Measurements from ENCODE around the gene PTOV1. TPM values are rescaled to one million over a fixed set of nuclear protein-coding genes. Genes with fewer than 3 reads are reported as not detected.

PTOV1 gene
- total RNA-seq, 4 donors from 2014 or later, result 46.2 to 156 (median 82.0) TPM

DNA sequence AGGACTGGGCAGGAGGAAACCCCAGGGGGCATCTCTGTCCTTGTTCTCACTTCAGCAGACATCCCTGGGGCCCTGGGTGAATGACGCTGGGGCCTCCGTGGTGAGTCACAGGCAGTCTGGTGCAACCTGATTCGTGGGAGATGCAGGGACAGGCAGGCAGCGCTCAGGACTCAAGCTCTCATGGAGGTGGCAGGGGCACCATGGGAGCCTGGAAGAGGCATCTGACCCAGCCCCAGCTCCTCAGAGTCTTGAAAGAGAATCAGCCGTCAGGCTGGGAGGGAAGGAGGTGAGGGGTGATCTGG, 14.0 kb upstream of the PTOV1 start:
- TF ChIP-seq POLR2A (IDR thresholded peaks at IDR 0.05) (no peak), CTCF (IDR thresholded peaks at IDR 0.05) (no peak)
- Histone ChIP-seq H3K27me3 (no peaks in the 10 kb centered on the region), H3K9me3 (no peaks in the 10 kb centered on the region), H3K4me1 (no peaks in the 10 kb centered on the region), H3K36me3 (no peaks in the 10 kb centered on the region), H3K4me3 (no peak overlapping the region), H3K27ac (no peak overlapping the region)
- DNase-seq, result no peak
- intact Hi-C loops (cut with DNase I; ENCODE audit: low total_unique reads), result no loop called here

- Histone ChIP-seq H3K36me3 (no peaks in the 10 kb centered on the region), H3K9me3 (no peaks in the 10 kb centered on the region), H3K4me3 (no peak overlapping the region), H3K4me1 (no peaks in the 10 kb centered on the region), H3K27me3 (no peaks in the 10 kb centered on the region), H3K27ac (no peak overlapping the region)
- intact Hi-C loops (cut with DNase I; ENCODE audit: low total_unique reads), result no loop called here
- no peak for DNase-seq
- TF ChIP-seq CTCF (IDR thresholded peaks at IDR 0.05), result no peak
- no peak for TF ChIP-seq POLR2A (IDR thresholded peaks at IDR 0.05)
Observed at GRCh38 chr19:49837425-49837824, 13.5 kb upstream of the PTOV1 start.

DNA sequence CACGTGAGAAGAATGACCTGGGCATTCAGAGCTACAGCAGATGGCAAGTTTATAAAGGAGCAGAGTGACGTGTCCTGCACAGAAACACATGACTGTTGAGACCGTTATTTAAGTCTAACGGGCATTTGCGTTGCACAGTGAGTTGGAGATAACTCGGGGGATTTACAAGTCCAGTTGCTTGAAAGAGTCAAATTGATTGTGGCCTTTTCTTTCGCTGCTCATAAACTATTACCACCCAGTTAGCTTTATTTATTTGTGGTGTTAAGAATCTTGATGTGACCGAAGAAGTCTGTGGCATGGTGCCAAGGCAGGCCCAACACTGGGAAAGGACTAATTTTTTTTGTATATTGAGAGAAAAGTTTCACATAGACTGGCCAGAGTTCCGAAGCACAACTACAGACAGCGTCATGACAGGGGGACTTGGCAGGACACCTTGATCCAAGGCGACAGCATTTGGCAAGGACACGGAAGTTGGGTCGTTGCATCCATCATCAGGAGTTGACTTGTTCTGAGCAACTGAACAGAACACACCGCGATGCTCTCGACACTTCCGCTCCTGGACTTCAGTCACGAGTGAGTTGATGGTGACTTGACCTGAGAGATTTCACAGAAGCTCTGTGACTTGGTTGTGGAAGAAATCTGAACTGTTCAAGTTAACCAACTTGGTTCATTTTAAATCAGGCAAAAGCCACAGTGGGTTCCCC, 11.9 kb upstream of the PTOV1 start:
- no peak for TF ChIP-seq CTCF (IDR thresholded peaks at IDR 0.05)
- no peak for TF ChIP-seq POLR2A (IDR thresholded peaks at IDR 0.05)
- no peaks in the 10 kb centered on the region for H3K4me1 ChIP-seq
- H3K36me3 ChIP-seq, result no peaks in the 10 kb centered on the region
- DNase-seq, result no peak
- no peak overlapping the region for H3K4me3 ChIP-seq
- no peaks in the 10 kb centered on the region for H3K27me3 ChIP-seq
- intact Hi-C loops (cut with DNase I; ENCODE audit: low total_unique reads), result no loop called here
- no peaks in the 10 kb centered on the region for H3K9me3 ChIP-seq
- no peak overlapping the region for H3K27ac ChIP-seq

DNA sequence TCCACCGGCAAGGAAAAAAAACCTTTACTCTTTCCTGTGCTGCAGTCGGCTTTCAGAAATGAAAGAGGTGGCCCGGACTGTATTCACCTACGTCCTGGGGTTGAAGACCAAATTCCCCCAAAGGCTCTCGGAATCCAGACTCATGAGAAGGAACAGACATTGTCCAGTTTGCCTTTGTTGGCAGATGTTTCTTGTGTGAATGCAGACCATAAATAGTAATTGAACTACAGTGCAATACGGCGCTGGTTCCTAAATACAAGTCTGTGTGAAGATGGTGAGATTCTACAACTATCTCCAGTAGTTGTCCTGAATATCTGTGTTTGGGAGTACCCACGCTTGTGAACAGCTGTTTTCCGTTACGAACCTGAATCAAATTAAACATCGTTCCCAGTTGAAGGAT, 11.2 kb upstream of the PTOV1 start:
- H3K4me1 ChIP-seq, result no peaks in the 10 kb centered on the region
- no peaks in the 10 kb centered on the region for H3K27me3 ChIP-seq
- H3K9me3 ChIP-seq, result no peaks in the 10 kb centered on the region
- no peaks in the 10 kb centered on the region for H3K36me3 ChIP-seq
- H3K27ac ChIP-seq, result no peak overlapping the region
- TF ChIP-seq POLR2A (IDR thresholded peaks at IDR 0.05) (no peak), CTCF (IDR thresholded peaks at IDR 0.05) (no peak)
- intact Hi-C loops (cut with DNase I; ENCODE audit: low total_unique reads), result no loop called here
- no peak for DNase-seq
- H3K4me3 ChIP-seq, result no peak overlapping the region

DNA sequence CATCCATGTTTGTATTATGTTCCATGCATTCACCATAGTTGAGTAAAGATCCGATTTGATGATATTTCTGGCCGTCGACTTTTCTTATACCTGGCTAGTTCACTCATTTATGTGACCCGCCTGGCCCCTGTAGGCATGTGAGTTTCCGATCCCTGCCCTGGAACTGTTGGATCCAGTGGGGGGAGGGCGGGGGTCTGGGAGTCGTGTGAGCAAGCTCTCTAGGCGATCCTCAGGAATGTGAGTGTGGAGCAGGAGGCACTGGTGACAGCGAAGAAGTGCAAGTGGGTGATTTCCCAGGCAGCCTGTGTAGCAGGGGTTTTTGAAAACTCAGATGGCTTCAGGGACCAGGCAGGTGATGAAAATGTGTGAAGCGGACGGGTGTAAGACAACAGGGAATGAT, 10.6 kb upstream of the PTOV1 start:
- intact Hi-C loops (cut with DNase I; ENCODE audit: low total_unique reads), result no loop called here
- Histone ChIP-seq H3K4me1 (no peaks in the 10 kb centered on the region), H3K36me3 (no peaks in the 10 kb centered on the region), H3K9me3 (no peaks in the 10 kb centered on the region), H3K4me3 (no peak overlapping the region), H3K27ac (no peak overlapping the region), H3K27me3 (no peaks in the 10 kb centered on the region)
- DNase-seq, result no peak
- TF ChIP-seq CTCF (IDR thresholded peaks at IDR 0.05) (no peak), POLR2A (IDR thresholded peaks at IDR 0.05) (no peak)
